Neural cell (in vitro differentiated cells): Measurements from ENCODE around the gene RTTN. TPM values are rescaled to one million over a fixed set of nuclear protein-coding genes. Genes with fewer than 3 reads are reported as not detected.

Experiments used
- H2AFZ ChIP-seq: fragments of 200-600, 300-800 bp; sonication (generic), shearing (Covaris generic); 2 replicates; pipeline ENCODE4 v1.6.0; 2014; ENCODE audit warnings: low read depth, mild to moderate bottlenecking, antibody characterized with exemption, low read length, moderate library complexity
- H3F3A ChIP-seq: fragments of 200-600 bp; shearing (Covaris generic); 2 replicates; pipeline ENCODE4 v1.6.1; 2016; ENCODE audit warnings: mild to moderate bottlenecking, moderate library complexity, mixed read lengths, antibody characterized with exemption, low read length; ENCODE audit not compliant: insufficient read depth, poor library complexity, severe bottlenecking
- H3K27ac ChIP-seq: fragments of 200-600, 300-800 bp; sonication (generic), shearing (Covaris generic); 2 replicates; pipeline ENCODE4 v1.5.1; 2014; ENCODE audit warnings: mild to moderate bottlenecking, low read length, moderate library complexity
- H3K27me3 ChIP-seq: fragments of 300-800, 200-600 bp; sonication (generic), shearing (Covaris generic); 2 replicates; pipeline ENCODE4 v1.6.0; 2014; ENCODE audit warnings: mild to moderate bottlenecking, low read depth, low read length, moderate library complexity; ENCODE audit not compliant: insufficient read depth
- H3K36me3 ChIP-seq: fragments of 300-800, 200-600 bp; sonication (generic), shearing (Covaris generic); 2 replicates; pipeline ENCODE4 v1.5.1; 2014; ENCODE audit warnings: mild to moderate bottlenecking, antibody characterized with exemption, low read length, moderate library complexity; ENCODE audit not compliant: insufficient read depth
- H3K4me2 ChIP-seq: fragments of 300-800, 200-600 bp; sonication (generic), shearing (Covaris generic); 2 replicates; pipeline ENCODE4 v1.6.0; 2014; ENCODE audit warnings: mild to moderate bottlenecking, low read length
- H3K4me3 ChIP-seq: fragments of 300-800, 200-600 bp; sonication (generic), shearing (Covaris generic); 2 replicates; pipeline ENCODE4 v1.5.1; 2014; ENCODE audit warnings: mild to moderate bottlenecking, low read length, moderate library complexity
- H3K79me2 ChIP-seq: fragments of 200-600 bp; shearing (Covaris generic); replicated peaks from 2 replicates; pipeline ENCODE4 v1.6.0; 2014; ENCODE audit warnings: mild to moderate bottlenecking, low read length, moderate library complexity; ENCODE audit not compliant: insufficient read depth
- H3K9ac ChIP-seq: fragments of 300-800, 200-600 bp; sonication (generic), shearing (Covaris generic); 2 replicates; pipeline ENCODE4 v1.6.1; 2016; ENCODE audit warnings: mild to moderate bottlenecking, low read length, mixed read lengths
- H3K9me2 ChIP-seq: fragments of 200-600 bp; shearing (Covaris generic); 2 replicates; pipeline ENCODE4 v1.6.1; 2016; ENCODE audit warnings: mild to moderate bottlenecking, low read length, mixed read lengths; ENCODE audit not compliant: insufficient read depth
- H3K9me3 ChIP-seq: fragments of 200-600, 300-800 bp; sonication (generic), shearing (Covaris generic); 2 replicates; pipeline ENCODE4 v1.6.1; 2016; ENCODE audit warnings: mild to moderate bottlenecking, mixed run types, low read length, moderate library complexity, mixed read lengths
- H4K20me1 ChIP-seq: fragments of 200-600 bp; shearing (Covaris generic); 2 replicates; pipeline ENCODE4 v1.6.1; 2016; ENCODE audit warnings: mild to moderate bottlenecking, mixed run types; ENCODE audit not compliant: insufficient read depth
- EP300 ChIP-seq: fragments of 450-650 bp; conservative IDR thresholded peaks from 2 replicates; pipeline ENCODE4 v1.6.1; 2014; ENCODE audit warnings: antibody characterized with exemption, mild to moderate bottlenecking, moderate library complexity; ENCODE audit not compliant: poor library complexity, severe bottlenecking
- EZH2 ChIP-seq: fragments of 200-600, 300-800 bp; shearing (Covaris generic), sonication (generic); IDR thresholded peaks from 2 replicates; pipeline ENCODE4 v1.6.1; 2014; ENCODE audit warnings: antibody characterized with exemption, low read length, borderline replicate concordance, mild to moderate bottlenecking; ENCODE audit not compliant: insufficient read depth, poor library complexity, severe bottlenecking
- MXI1 ChIP-seq: fragments of 450-650 bp; conservative IDR thresholded peaks from 2 replicates; pipeline ENCODE4 v1.6.1; 2014; ENCODE audit warnings: antibody characterized with exemption, mild to moderate bottlenecking; ENCODE audit not compliant: poor library complexity, severe bottlenecking
- POLR2AphosphoS5 ChIP-seq: IDR thresholded peaks from 2 replicates; pipeline ENCODE4 v1.6.1; 2012
- RAD21 ChIP-seq: fragments of 450-650 bp; conservative IDR thresholded peaks from 2 replicates; pipeline ENCODE4 v1.6.1; 2014; ENCODE audit warnings: antibody characterized with exemption, mild to moderate bottlenecking, moderate library complexity
- SMC3 ChIP-seq: fragments of 450-650 bp; conservative IDR thresholded peaks from 2 replicates; pipeline ENCODE4 v1.6.1; 2014; ENCODE audit warnings: antibody characterized with exemption, mild to moderate bottlenecking, moderate library complexity; ENCODE audit not compliant: poor library complexity
- TAF1 ChIP-seq: IDR thresholded peaks from 2 replicates; pipeline ENCODE4 v1.6.1; 2012; ENCODE audit warnings: low read depth
- polyA plus RNA-seq: library from polyadenylated mRNA; depleted of rRNA; stranded (reverse); fragments of >200 nt; gene quantifications from 2 replicates; pipeline ENCODE4 v1.2.3, GENCODE V29; 2014
- TF ChIP-seq, protein P1 (sequence below): fragments of 450-650 bp; IDR thresholded peaks from 2 replicates; pipeline ENCODE4 v1.5.1; 2014; ENCODE audit warnings: antibody characterized with exemption, mild to moderate bottlenecking, moderate library complexity; ENCODE audit not compliant: poor library complexity, severe bottlenecking
- TF ChIP-seq, protein P2 (sequence below): IDR thresholded peaks from 2 replicates; pipeline ENCODE4 v1.6.1; 2012; ENCODE audit warnings: borderline replicate concordance

RTTN gene
- polyA plus RNA-seq, 1 donor from 2014 or later = 24.2 TPM

DNA sequence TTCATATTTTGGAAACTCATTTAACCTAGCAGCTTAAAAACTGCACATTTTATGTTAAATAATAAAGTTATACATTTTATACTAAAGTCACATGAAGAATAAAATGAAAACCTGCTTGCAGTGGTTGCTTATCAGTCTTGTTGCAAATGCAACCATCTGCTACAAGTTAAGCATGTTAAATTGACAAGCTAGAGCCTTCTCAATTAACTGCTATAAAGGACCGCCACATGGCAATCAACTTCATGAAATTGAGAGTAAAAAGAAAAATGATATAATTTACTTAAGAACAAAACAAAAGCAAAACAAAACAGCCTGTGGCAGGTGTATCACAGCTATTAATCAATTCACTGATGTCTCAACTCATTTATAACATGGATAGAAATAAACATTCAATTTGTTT lies 78.7 kb downstream of the RTTN start:
- Histone ChIP-seq H2AFZ (no peak overlapping the region), H3K36me3 (peaks cover 4% of the 10 kb centered on the region), H3K9me2 (no peaks in the 10 kb centered on the region), H3K27ac (no peak overlapping the region), H3K27me3 (no peaks in the 10 kb centered on the region), H3K9ac (no peak overlapping the region), H4K20me1 (no peaks in the 10 kb centered on the region), H3K9me3 (no peaks in the 10 kb centered on the region), H3K4me2 (no peak overlapping the region), H3K4me3 (no peak overlapping the region), H3K79me2 (no peaks in the 10 kb centered on the region), H3F3A (no peaks in the 10 kb centered on the region)
- TF ChIP-seq TAF1 = no peak
- TF ChIP-seq EZH2 = no peak
- TF ChIP-seq SMC3 = no peak
- TF ChIP-seq MXI1 = no peak
- TF ChIP-seq POLR2AphosphoS5 = no peak
- TF ChIP-seq, protein P1, sequence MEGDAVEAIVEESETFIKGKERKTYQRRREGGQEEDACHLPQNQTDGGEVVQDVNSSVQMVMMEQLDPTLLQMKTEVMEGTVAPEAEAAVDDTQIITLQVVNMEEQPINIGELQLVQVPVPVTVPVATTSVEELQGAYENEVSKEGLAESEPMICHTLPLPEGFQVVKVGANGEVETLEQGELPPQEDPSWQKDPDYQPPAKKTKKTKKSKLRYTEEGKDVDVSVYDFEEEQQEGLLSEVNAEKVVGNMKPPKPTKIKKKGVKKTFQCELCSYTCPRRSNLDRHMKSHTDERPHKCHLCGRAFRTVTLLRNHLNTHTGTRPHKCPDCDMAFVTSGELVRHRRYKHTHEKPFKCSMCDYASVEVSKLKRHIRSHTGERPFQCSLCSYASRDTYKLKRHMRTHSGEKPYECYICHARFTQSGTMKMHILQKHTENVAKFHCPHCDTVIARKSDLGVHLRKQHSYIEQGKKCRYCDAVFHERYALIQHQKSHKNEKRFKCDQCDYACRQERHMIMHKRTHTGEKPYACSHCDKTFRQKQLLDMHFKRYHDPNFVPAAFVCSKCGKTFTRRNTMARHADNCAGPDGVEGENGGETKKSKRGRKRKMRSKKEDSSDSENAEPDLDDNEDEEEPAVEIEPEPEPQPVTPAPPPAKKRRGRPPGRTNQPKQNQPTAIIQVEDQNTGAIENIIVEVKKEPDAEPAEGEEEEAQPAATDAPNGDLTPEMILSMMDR = no peak
- no peak for TF ChIP-seq EP300
- no peak for TF ChIP-seq RAD21
- TF ChIP-seq, protein P2, sequence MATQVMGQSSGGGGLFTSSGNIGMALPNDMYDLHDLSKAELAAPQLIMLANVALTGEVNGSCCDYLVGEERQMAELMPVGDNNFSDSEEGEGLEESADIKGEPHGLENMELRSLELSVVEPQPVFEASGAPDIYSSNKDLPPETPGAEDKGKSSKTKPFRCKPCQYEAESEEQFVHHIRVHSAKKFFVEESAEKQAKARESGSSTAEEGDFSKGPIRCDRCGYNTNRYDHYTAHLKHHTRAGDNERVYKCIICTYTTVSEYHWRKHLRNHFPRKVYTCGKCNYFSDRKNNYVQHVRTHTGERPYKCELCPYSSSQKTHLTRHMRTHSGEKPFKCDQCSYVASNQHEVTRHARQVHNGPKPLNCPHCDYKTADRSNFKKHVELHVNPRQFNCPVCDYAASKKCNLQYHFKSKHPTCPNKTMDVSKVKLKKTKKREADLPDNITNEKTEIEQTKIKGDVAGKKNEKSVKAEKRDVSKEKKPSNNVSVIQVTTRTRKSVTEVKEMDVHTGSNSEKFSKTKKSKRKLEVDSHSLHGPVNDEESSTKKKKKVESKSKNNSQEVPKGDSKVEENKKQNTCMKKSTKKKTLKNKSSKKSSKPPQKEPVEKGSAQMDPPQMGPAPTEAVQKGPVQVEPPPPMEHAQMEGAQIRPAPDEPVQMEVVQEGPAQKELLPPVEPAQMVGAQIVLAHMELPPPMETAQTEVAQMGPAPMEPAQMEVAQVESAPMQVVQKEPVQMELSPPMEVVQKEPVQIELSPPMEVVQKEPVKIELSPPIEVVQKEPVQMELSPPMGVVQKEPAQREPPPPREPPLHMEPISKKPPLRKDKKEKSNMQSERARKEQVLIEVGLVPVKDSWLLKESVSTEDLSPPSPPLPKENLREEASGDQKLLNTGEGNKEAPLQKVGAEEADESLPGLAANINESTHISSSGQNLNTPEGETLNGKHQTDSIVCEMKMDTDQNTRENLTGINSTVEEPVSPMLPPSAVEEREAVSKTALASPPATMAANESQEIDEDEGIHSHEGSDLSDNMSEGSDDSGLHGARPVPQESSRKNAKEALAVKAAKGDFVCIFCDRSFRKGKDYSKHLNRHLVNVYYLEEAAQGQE = no peak

DNA sequence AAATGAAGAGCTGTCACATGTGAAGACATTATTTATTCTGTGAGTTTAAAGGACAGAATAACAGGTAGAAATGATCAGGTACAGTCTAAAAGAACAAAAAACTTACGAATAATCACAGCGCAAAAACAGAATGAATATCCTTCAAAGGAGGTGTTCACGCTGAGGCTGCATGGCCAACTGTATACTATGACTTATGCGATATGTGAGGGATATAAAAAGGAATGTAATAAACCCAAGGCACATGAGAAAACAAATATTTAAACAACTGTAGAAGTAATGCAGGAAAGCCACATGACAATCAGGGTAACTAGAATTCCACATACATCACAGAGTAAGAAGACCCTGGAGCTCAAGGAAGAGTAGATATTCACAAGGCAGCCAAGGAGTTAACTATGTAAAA lies 81.3 kb downstream of the RTTN start:
- Histone ChIP-seq H3K36me3 (no peaks in the 10 kb centered on the region), H3K27me3 (no peaks in the 10 kb centered on the region), H3K4me3 (no peak overlapping the region), H3K4me2 (no peak overlapping the region), H3K9ac (no peak overlapping the region), H2AFZ (no peak overlapping the region), H3K9me3 (no peaks in the 10 kb centered on the region), H4K20me1 (no peaks in the 10 kb centered on the region), H3F3A (no peaks in the 10 kb centered on the region), H3K27ac (no peak overlapping the region), H3K9me2 (no peaks in the 10 kb centered on the region), H3K79me2 (no peaks in the 10 kb centered on the region)
- TF ChIP-seq, protein P2 = no peak
